ENCODE results near the gene BBS10. TPM values are rescaled to one million over a fixed set of nuclear protein-coding genes. Genes with fewer than 3 reads are reported as not detected.
"Not testable (repeated sequence)": the region's sequence is repeated elsewhere in the genome, so short reads cannot be mapped to it uniquely, and the experiment has no call there.

The BBS10 gene
- total and polyA plus RNA-seq, 8 donors: 10.9 to 33.3 (median 27.9) TPM

GRCh38 chr12:76332606-76333005 lies 15.6 kb downstream of the BBS10 start:
- DNase-seq: no peak

GRCh38 chr12:76329606-76330005 lies 18.6 kb downstream of the BBS10 start:
- intact Hi-C loops (cut with DNase I): no loop called here
- H3K4me3 ChIP-seq: no peak overlapping the region
- no peaks in the 10 kb centered on the region for H3K36me3 ChIP-seq
- no peaks in the 10 kb centered on the region for H3K4me1 ChIP-seq
- H3K27ac ChIP-seq: no peak overlapping the region
- DNase-seq (no peak), ATAC-seq (no peak)
- TF ChIP-seq CTCF (IDR thresholded peaks at IDR 0.05): no peak
- peaks cover 0 to 3% of the 10 kb centered on the region in 2 donors for H3K9me3 ChIP-seq
- H3K27me3 ChIP-seq: no peaks in the 10 kb centered on the region

More at GRCh38 chr12:76332606-76333005, 15.6 kb downstream of the BBS10 start:
- Histone ChIP-seq H3K27ac (no peak overlapping the region), H3K4me1 (no peaks in the 10 kb centered on the region), H3K36me3 (no peaks in the 10 kb centered on the region), H3K9me3 (peaks cover 0 to 3% of the 10 kb centered on the region in 2 donors), H3K4me3 (no peak overlapping the region), H3K27me3 (no peaks in the 10 kb centered on the region)
- no peak for TF ChIP-seq CTCF (IDR thresholded peaks at IDR 0.05)
- no peak for ATAC-seq
- intact Hi-C loops (cut with DNase I): no loop called here

- DNase-seq (no peak), ATAC-seq (no peak)
- Histone ChIP-seq H3K27ac (no peak overlapping the region), H3K4me3 (no peak overlapping the region), H3K9me3 (peaks cover 0 to 3% of the 10 kb centered on the region in 2 donors), H3K4me1 (no peaks in the 10 kb centered on the region), H3K27me3 (no peaks in the 10 kb centered on the region), H3K36me3 (no peaks in the 10 kb centered on the region)
- intact Hi-C loops (cut with DNase I): no loop called here
- TF ChIP-seq CTCF (IDR thresholded peaks at IDR 0.05): no peak
Measured at GRCh38 chr12:76329159-76329558, 19.1 kb downstream of the BBS10 start.

GRCh38 chr12:76319595-76320319 lies 28.5 kb downstream of the BBS10 start:
- H3K27me3 ChIP-seq; H3K4me3 ChIP-seq; intact Hi-C loops (cut with DNase I); ATAC-seq; H3K36me3 ChIP-seq; H3K9me3 ChIP-seq; DNase-seq; H3K4me1 ChIP-seq; H3K27ac ChIP-seq: not testable (repeated sequence)

GRCh38 chr12:76318773-76319594 lies 29.2 kb downstream of the BBS10 start:
- intact Hi-C loops (cut with DNase I): no loop called here

More at GRCh38 chr12:76318773-76319594, 29.2 kb downstream of the BBS10 start:
- no peaks in the 10 kb centered on the region for H3K36me3 ChIP-seq
- DNase-seq (no peak), ATAC-seq (no peak)
- H3K27me3 ChIP-seq: no peaks in the 10 kb centered on the region
- no peaks in the 10 kb centered on the region for H3K9me3 ChIP-seq
- H3K4me1 ChIP-seq: no peaks in the 10 kb centered on the region
- no peak for TF ChIP-seq CTCF (IDR thresholded peaks at IDR 0.05)
- no peak overlapping the region for H3K27ac ChIP-seq
- H3K4me3 ChIP-seq: no peak overlapping the region

Measured in left lung (tissue), 10 donors.